SU-DHL-6 (cell line): ENCODE results near the gene KCNC3.

Experiments used
- H2AFZ ChIP-seq: fragments of 200-600 bp; sonication (generic); 2 replicates; pipeline ENCODE4 v1.6.1; 2014; ENCODE audit warnings: low read depth, mild to moderate bottlenecking, moderate library complexity, mixed read lengths, antibody characterized with exemption, low read length; ENCODE audit not compliant: severe bottlenecking
- H3F3A ChIP-seq: fragments of 200-600 bp; shearing (Covaris generic); 2 replicates; pipeline ENCODE4 v1.6.0; 2016; ENCODE audit warnings: antibody characterized with exemption, mild to moderate bottlenecking; ENCODE audit not compliant: insufficient read depth
- H3K27ac ChIP-seq: fragments of 200-600 bp; sonication (generic); 2 replicates; pipeline ENCODE4 v1.5.1; 2016; ENCODE audit warnings: low read depth, mild to moderate bottlenecking, low read length, moderate library complexity, mixed read lengths
- H3K27me3 ChIP-seq: fragments of 200-600 bp; sonication (generic), shearing (Covaris generic); 2 replicates; pipeline ENCODE4 v1.6.0; 2014; ENCODE audit warnings: mild to moderate bottlenecking, low read length
- H3K36me3 ChIP-seq: fragments of 200-600 bp; sonication (generic); 2 replicates; pipeline ENCODE4 v1.6.1; 2014; ENCODE audit warnings: mild to moderate bottlenecking, low read length, mixed read lengths
- H3K4me2 ChIP-seq: fragments of 300-600, 200-600 bp; shearing (Covaris generic), sonication (generic); 2 replicates; pipeline ENCODE4 v1.6.0; 2014; ENCODE audit warnings: low read length, low read depth, mild to moderate bottlenecking; ENCODE audit not compliant: poor library complexity, severe bottlenecking
- H3K4me3 ChIP-seq: fragments of 200-600 bp; sonication (generic); 2 replicates; pipeline ENCODE4 v1.5.1; 2014; ENCODE audit warnings: antibody characterized with exemption, low read length, mild to moderate bottlenecking, mixed read lengths; ENCODE audit not compliant: insufficient read depth, poor library complexity, severe bottlenecking
- H3K79me2 ChIP-seq: fragments of 200-600 bp; sonication (generic); 2 replicates; pipeline ENCODE4 v1.6.1; 2014; ENCODE audit warnings: mild to moderate bottlenecking, low read length, moderate library complexity; ENCODE audit not compliant: insufficient read depth
- H3K9ac ChIP-seq: fragments of 200-600 bp; sonication (generic); 2 replicates; pipeline ENCODE4 v1.7.0; 2014; ENCODE audit warnings: mild to moderate bottlenecking, low read length
- H3K9me2 ChIP-seq: fragments of 200-600 bp; sonication (generic); replicated peaks from 2 replicates; pipeline ENCODE4 v1.6.1; 2014; ENCODE audit warnings: low read length; ENCODE audit not compliant: insufficient read depth
- H3K9me3 ChIP-seq: fragments of 200-600 bp; sonication (generic); 2 replicates; pipeline ENCODE4 v1.6.1; 2014; ENCODE audit warnings: low read length, mixed read lengths; ENCODE audit not compliant: insufficient read depth
- H4K20me1 ChIP-seq: fragments of 200-600 bp; sonication (generic); 2 replicates; pipeline ENCODE4 v1.6.1; 2014; ENCODE audit warnings: low read depth, mild to moderate bottlenecking, antibody characterized with exemption, low read length, moderate library complexity, mixed read lengths
- CTCF ChIP-seq: fragments of 200-600 bp; sonication (generic); IDR thresholded peaks from one replicate; pipeline ENCODE4 v1.5.1; 2017; ENCODE audit warnings: antibody characterized with exemption, mild to moderate bottlenecking, low read length, moderate library complexity; ENCODE audit not compliant: insufficient read depth, poor library complexity, severe bottlenecking
- EZH2phosphoT487 ChIP-seq: fragments of 200-600 bp; sonication (generic), shearing (Covaris generic); conservative IDR thresholded peaks from 2 replicates; pipeline ENCODE4 v1.6.1; 2018; ENCODE audit warnings: mild to moderate bottlenecking, antibody characterized with exemption, low read length, moderate library complexity, mixed read lengths

Gene KCNC3

DNA sequence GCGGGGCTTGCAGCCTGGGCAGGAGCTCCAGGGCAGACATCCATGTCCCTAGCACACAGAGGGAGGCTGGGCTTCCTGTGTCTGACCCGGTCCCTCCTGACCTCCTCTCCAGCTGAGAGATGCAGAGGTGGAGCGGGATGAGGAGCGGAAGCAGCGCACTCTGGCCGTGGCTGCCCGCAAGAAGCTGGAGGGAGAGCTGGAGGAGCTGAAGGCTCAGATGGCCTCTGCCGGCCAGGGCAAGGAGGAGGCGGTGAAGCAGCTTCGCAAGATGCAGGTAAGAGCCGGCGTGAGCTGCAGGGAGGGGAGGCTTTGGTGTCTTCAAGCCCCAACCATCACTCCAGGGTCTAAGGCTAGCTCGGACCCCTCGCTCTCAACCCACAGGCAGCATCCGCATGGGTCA lies 38.4 kb downstream of the KCNC3 start:
- Histone ChIP-seq H3K4me3 (no peak overlapping the region), H3K27me3 (no peaks in the 10 kb centered on the region), H2AFZ (no peak overlapping the region), H3K27ac (no peak overlapping the region), H3K9me2 (no peaks in the 10 kb centered on the region), H3K4me2 (no peak overlapping the region), H3K36me3 (no peaks in the 10 kb centered on the region), H3K9ac (no peak overlapping the region), H3K79me2 (no peaks in the 10 kb centered on the region), H3F3A (no peaks in the 10 kb centered on the region), H3K9me3 (no peaks in the 10 kb centered on the region; the same call in 1 of the 2 replicates), H4K20me1 (no peaks in the 10 kb centered on the region)
- TF ChIP-seq CTCF (no peak), EZH2phosphoT487 (no peak)

- no peak overlapping the region for H3K27ac ChIP-seq
- H2AFZ ChIP-seq, result no peak overlapping the region
- no peaks in the 10 kb centered on the region for H3K27me3 ChIP-seq
- H3K9me2 ChIP-seq, result no peaks in the 10 kb centered on the region
- H3K4me2 ChIP-seq, result no peak overlapping the region
- H3F3A ChIP-seq, result no peaks in the 10 kb centered on the region
- H3K79me2 ChIP-seq, result no peaks in the 10 kb centered on the region
- no peaks in the 10 kb centered on the region for H4K20me1 ChIP-seq
- H3K4me3 ChIP-seq, result no peak overlapping the region
- no peaks in the 10 kb centered on the region for H3K36me3 ChIP-seq
- H3K9me3 ChIP-seq, result no peaks in the 10 kb centered on the region; the same call in 1 of the 2 replicates
- TF ChIP-seq CTCF, result no peak
- no peak for TF ChIP-seq EZH2phosphoT487
- H3K9ac ChIP-seq, result no peak overlapping the region
Measured at GRCh38 chr19:50290011-50290410, 39.2 kb downstream of the KCNC3 start.

- Histone ChIP-seq H4K20me1 (no peaks in the 10 kb centered on the region), H3K9ac (no peak overlapping the region), H3K4me2 (no peak overlapping the region), H3K79me2 (no peaks in the 10 kb centered on the region), H3K27me3 (no peaks in the 10 kb centered on the region), H3K4me3 (no peak overlapping the region), H3K9me3 (no peaks in the 10 kb centered on the region; the same call in 1 of the 2 replicates), H3F3A (no peaks in the 10 kb centered on the region), H3K27ac (no peak overlapping the region), H2AFZ (no peak overlapping the region), H3K36me3 (no peaks in the 10 kb centered on the region), H3K9me2 (no peaks in the 10 kb centered on the region)
- TF ChIP-seq CTCF (no peak), EZH2phosphoT487 (no peak)
Measured at GRCh38 chr19:50288954-50289353, 40.2 kb downstream of the KCNC3 start.

DNA sequence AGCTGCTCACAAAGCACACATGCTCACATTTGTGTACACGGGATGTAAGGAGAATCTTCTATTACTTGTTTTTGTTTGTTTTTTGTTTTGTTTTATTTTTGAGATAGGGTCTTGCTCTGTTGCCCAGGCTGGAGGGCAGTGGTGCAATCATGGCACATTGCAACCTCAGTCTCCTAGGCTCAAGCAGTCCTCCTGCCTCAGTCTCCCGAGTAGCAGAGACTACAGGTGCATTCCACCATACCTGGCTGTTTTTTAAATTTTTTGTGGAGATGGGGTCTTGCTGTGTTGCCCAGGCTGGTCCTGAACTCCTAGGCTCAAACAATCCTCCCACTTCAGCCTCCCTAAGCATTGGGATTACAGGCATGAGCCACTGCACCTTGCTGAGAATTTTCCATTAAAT lies 41.8 kb downstream of the KCNC3 start:
- no peak overlapping the region for H2AFZ ChIP-seq
- H3K36me3 ChIP-seq, result no peaks in the 10 kb centered on the region
- no peak overlapping the region for H3K4me3 ChIP-seq
- H3F3A ChIP-seq, result no peaks in the 10 kb centered on the region
- H3K27ac ChIP-seq, result no peak overlapping the region
- H3K79me2 ChIP-seq, result no peaks in the 10 kb centered on the region
- no peaks in the 10 kb centered on the region for H4K20me1 ChIP-seq
- no peak overlapping the region for H3K9ac ChIP-seq
- H3K27me3 ChIP-seq, result no peaks in the 10 kb centered on the region
- no peak for TF ChIP-seq EZH2phosphoT487
- no peak for TF ChIP-seq CTCF
- H3K9me2 ChIP-seq, result no peaks in the 10 kb centered on the region
- H3K9me3 ChIP-seq, result no peaks in the 10 kb centered on the region; the same call in 1 of the 2 replicates
- H3K4me2 ChIP-seq, result no peak overlapping the region
